Body of pancreas (tissue), 4 donors: Measurements from ENCODE around the gene VGLL4.

Source experiments
- POLR2A ChIP-seq, 3 donors: fragments of 450-650 bp; IDR thresholded peaks; one replicate each; pipeline ENCODE4 v1.6.1; 2016; ENCODE audit warnings: antibody characterized with exemption in 3 of 3, mild to moderate bottlenecking in 2 of 3
- TF ChIP-seq, protein P1 (sequence below), 7 experiments: fragments of 450-650 bp in 4 of 7; fragments of 200-600 bp in 3 of 7; sonication (generic) in 3 of 7; IDR thresholded peaks; one replicate each; pipeline ENCODE4 v1.5.1; 2016 to 2019; ENCODE audit warnings: antibody characterized with exemption in 7 of 7

DNA sequence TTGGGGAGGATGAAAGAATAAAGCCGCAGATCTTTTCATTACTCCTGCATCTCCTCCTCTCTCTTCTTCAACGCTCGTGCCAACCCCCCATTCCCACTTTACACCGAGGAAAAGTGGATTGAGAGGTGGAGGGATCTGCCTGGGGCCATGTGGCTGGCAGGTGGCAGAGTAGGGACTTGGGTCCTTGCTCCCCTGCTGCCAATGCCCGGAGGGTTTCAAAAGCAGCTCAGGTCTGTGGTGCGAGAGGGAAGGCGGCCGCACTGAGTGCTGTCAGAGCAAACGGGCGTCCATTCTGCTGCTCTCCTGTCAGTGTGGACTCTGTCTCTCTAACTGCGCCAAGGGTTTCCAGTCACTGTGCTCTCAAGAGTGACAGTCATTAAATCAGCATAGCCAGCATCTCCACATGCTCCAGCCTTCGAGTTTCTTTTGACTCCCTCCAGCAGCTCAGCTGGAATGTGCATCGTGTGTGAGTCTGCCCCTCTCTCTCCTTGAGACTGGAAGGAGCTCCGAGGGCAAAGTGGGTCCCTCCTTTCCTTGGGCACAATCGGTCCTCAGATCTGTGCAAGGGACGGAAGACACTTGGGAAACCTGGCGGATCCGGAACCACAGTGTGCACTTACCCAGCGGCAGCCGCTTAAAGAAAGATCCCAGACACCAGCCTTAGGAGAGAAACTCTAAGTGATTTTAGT lies 68.6 kb downstream of the VGLL4 start:
- TF ChIP-seq, protein P1, sequence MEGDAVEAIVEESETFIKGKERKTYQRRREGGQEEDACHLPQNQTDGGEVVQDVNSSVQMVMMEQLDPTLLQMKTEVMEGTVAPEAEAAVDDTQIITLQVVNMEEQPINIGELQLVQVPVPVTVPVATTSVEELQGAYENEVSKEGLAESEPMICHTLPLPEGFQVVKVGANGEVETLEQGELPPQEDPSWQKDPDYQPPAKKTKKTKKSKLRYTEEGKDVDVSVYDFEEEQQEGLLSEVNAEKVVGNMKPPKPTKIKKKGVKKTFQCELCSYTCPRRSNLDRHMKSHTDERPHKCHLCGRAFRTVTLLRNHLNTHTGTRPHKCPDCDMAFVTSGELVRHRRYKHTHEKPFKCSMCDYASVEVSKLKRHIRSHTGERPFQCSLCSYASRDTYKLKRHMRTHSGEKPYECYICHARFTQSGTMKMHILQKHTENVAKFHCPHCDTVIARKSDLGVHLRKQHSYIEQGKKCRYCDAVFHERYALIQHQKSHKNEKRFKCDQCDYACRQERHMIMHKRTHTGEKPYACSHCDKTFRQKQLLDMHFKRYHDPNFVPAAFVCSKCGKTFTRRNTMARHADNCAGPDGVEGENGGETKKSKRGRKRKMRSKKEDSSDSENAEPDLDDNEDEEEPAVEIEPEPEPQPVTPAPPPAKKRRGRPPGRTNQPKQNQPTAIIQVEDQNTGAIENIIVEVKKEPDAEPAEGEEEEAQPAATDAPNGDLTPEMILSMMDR (IDR thresholded peaks at IDR 0.05): no peak
- TF ChIP-seq POLR2A (IDR thresholded peaks at IDR 0.05): no peak
